H9 (cell line): ENCODE data around the gene CACHD1. TPM values are rescaled to one million over a fixed set of nuclear protein-coding genes. Genes with fewer than 3 reads are reported as not detected.

Experiments
- DNase-seq: peaks from one replicate; pipeline ENCODE4 v3.0.0-alpha.2; 2017
- H2AFZ ChIP-seq: one replicate; pipeline ENCODE4 v1.6.1; 2013; ENCODE audit warnings: mild to moderate bottlenecking, low read length, control low read depth, moderate library complexity
- H2AK5ac ChIP-seq: 2 replicates; pipeline ENCODE4 v1.6.1; 2013; ENCODE audit warnings: low read length, control low read depth, mixed read lengths; ENCODE audit not compliant: insufficient read length
- H2BK120ac ChIP-seq: one replicate; pipeline ENCODE4 v1.6.1; 2013; ENCODE audit warnings: low read depth, mild to moderate bottlenecking, low read length, control low read depth, inconsistent platforms; ENCODE audit not compliant: poor library complexity, severe bottlenecking
- H2BK12ac ChIP-seq: 2 replicates; pipeline ENCODE4 v1.6.1; 2013; ENCODE audit warnings: low read length, control low read depth, mixed read lengths, low read depth; ENCODE audit not compliant: insufficient read length
- H2BK15ac ChIP-seq: 2 replicates; pipeline ENCODE4 v1.6.1; 2013; ENCODE audit warnings: low read depth, low read length, control low read depth
- H2BK20ac ChIP-seq: one replicate; pipeline ENCODE4 v1.6.1; 2013; ENCODE audit warnings: low read depth, mild to moderate bottlenecking, low read length, control low read depth, inconsistent platforms; ENCODE audit not compliant: poor library complexity, severe bottlenecking
- H2BK5ac ChIP-seq: 2 replicates; pipeline ENCODE4 v1.6.1; 2013; ENCODE audit warnings: low read length, control low read depth, mixed read lengths; ENCODE audit not compliant: insufficient read length
- H3K14ac ChIP-seq: 2 replicates; pipeline ENCODE4 v1.6.1; 2013; ENCODE audit warnings: low read length, control low read depth; ENCODE audit not compliant: insufficient read depth
- H3K18ac ChIP-seq: 2 replicates; pipeline ENCODE4 v1.6.1; 2013; ENCODE audit warnings: low read depth, mild to moderate bottlenecking, mixed read lengths, low read length, control low read depth; ENCODE audit not compliant: insufficient read length
- H3K23ac ChIP-seq: 2 replicates; pipeline ENCODE4 v1.6.1; 2013; ENCODE audit warnings: low read length, control low read depth, mixed read lengths, low read depth; ENCODE audit not compliant: insufficient read length
- H3K23me2 ChIP-seq: 2 replicates; pipeline ENCODE4 v1.6.1; 2013; ENCODE audit warnings: low read depth, mild to moderate bottlenecking, mixed read lengths, low read length, control low read depth; ENCODE audit not compliant: insufficient read length, poor library complexity, severe bottlenecking
- H3K27ac ChIP-seq: 2 replicates; pipeline ENCODE4 v1.5.1; 2013; ENCODE audit warnings: low read length, control low read depth, mixed read lengths, low read depth; ENCODE audit not compliant: insufficient read length
- H3K27me3 ChIP-seq: 2 replicates; pipeline ENCODE4 v1.6.1; 2013; ENCODE audit warnings: low read length, control low read depth, inconsistent platforms; ENCODE audit not compliant: insufficient read depth
- H3K4ac ChIP-seq: 2 replicates; pipeline ENCODE4 v1.6.1; 2013; ENCODE audit warnings: low read depth, mild to moderate bottlenecking, control low read depth, inconsistent platforms, low read length, moderate library complexity
- H3K4me1 ChIP-seq: 2 replicates; pipeline ENCODE4 v1.6.1; 2013; ENCODE audit warnings: low read length, control low read depth, inconsistent platforms; ENCODE audit not compliant: insufficient read depth
- H3K4me2 ChIP-seq: 2 replicates; pipeline ENCODE4 v1.6.1; 2013; ENCODE audit warnings: low read length, control low read depth, mixed read lengths; ENCODE audit not compliant: insufficient read length, insufficient read depth
- H3K56ac ChIP-seq: 2 replicates; pipeline ENCODE4 v1.6.1; 2013; ENCODE audit warnings: low read depth, mild to moderate bottlenecking, mixed read lengths, low read length, control low read depth; ENCODE audit not compliant: insufficient read length
- H3K79me1 ChIP-seq: 2 replicates; pipeline ENCODE4 v1.6.1; 2013; ENCODE audit warnings: low read depth, mild to moderate bottlenecking, moderate library complexity, low read length, control low read depth, inconsistent platforms; ENCODE audit not compliant: insufficient read depth, poor library complexity, severe bottlenecking
- H3K79me2 ChIP-seq: 2 replicates; pipeline ENCODE4 v1.6.1; 2013; ENCODE audit warnings: low read length, control low read depth, inconsistent platforms; ENCODE audit not compliant: insufficient read depth
- H3K9ac ChIP-seq: 2 replicates; pipeline ENCODE4 v1.6.1; 2013; ENCODE audit warnings: low read length, control low read depth, mixed read lengths; ENCODE audit not compliant: insufficient read length; ENCODE audit errors: extremely low read depth
- H3K9me3 ChIP-seq: one replicate; pipeline ENCODE4 v1.6.1; 2013; ENCODE audit warnings: low read depth, low read length, inconsistent platforms; ENCODE audit not compliant: control insufficient read depth
- H3T11ph ChIP-seq: one replicate; pipeline ENCODE4 v1.6.1; 2013; ENCODE audit warnings: mild to moderate bottlenecking, low read length, control low read depth, inconsistent platforms
- H4K20me1 ChIP-seq: one replicate; pipeline ENCODE4 v1.6.1; 2013; ENCODE audit not compliant: control insufficient read depth, insufficient read length, insufficient read depth
- H4K5ac ChIP-seq: 2 replicates; pipeline ENCODE4 v1.6.1; 2013; ENCODE audit warnings: low read depth, mild to moderate bottlenecking, mixed read lengths, low read length, control low read depth; ENCODE audit not compliant: insufficient read length
- H4K8ac ChIP-seq: replicated peaks from 2 replicates; pipeline ENCODE4 v1.6.1; 2013; ENCODE audit warnings: low read length, control low read depth, mixed read lengths, low read depth; ENCODE audit not compliant: insufficient read length
- H4K91ac ChIP-seq: 2 replicates; pipeline ENCODE4 v1.6.1; 2013; ENCODE audit warnings: low read depth, mild to moderate bottlenecking, moderate library complexity, mixed read lengths, low read length, control low read depth; ENCODE audit not compliant: insufficient read length
- H3K27ac Mint-ChIP-seq, 3 experiments: 2 replicates in 2 of 3; 3 replicates in 1 of 3; pipeline ENCODE4 v1.8.0; 2020 to 2021; ENCODE audit warnings: mixed read lengths in 3 of 3, mild to moderate bottlenecking in 1 of 3, moderate library complexity in 1 of 3
- H3K27me3 Mint-ChIP-seq: 2 replicates; pipeline ENCODE4 v1.8.0; 2021; ENCODE audit warnings: low read depth, mild to moderate bottlenecking, moderate library complexity, mixed read lengths
- H3K36me3 Mint-ChIP-seq, 3 experiments: 2 replicates in 2 of 3; 3 replicates in 1 of 3; pipeline ENCODE4 v1.8.0; 2020 to 2021; ENCODE audit warnings: low read depth in 3 of 3, mixed read lengths in 3 of 3; ENCODE audit not compliant: insufficient read depth in 1 of 3
- H3K4me1 Mint-ChIP-seq, 2 experiments: 2 replicates each; pipeline ENCODE4 v1.8.0; 2020; ENCODE audit warnings: mixed read lengths in 2 of 2
- H3K4me3 Mint-ChIP-seq, 2 experiments: 2 replicates in 1 of 2; 3 replicates in 1 of 2; pipeline ENCODE4 v1.8.0; 2020 to 2021; ENCODE audit warnings: mild to moderate bottlenecking in 2 of 2, mixed read lengths in 2 of 2, moderate library complexity in 1 of 2
- H3K9me3 Mint-ChIP-seq, 2 experiments: 2 replicates in 1 of 2; 3 replicates in 1 of 2; pipeline ENCODE4 v1.8.0; 2020; ENCODE audit warnings: mild to moderate bottlenecking in 2 of 2, mixed read lengths in 2 of 2, moderate library complexity in 1 of 2
- CTCF ChIP-seq: fragments of 200-600 bp; sonication (generic); conservative IDR thresholded peaks from 3 replicates; pipeline ENCODE4 v1.8.0; 2021; ENCODE audit warnings: antibody characterized with exemption, mild to moderate bottlenecking
- WGBS: extraction: QIAGEN DNeasy Blood & Tissue Kit; methylation state at CpG from one replicate; pipeline ENCODE4 v1.1.7; 2013; ENCODE audit warnings: missing lambda C conversion rate, low lambda C conversion rate, mixed read lengths; ENCODE audit not compliant: insufficient read length; ENCODE audit errors: extremely low coverage; 5-methylcytosine and 5-hydroxymethylcytosine counted together
- total RNA-seq: library from RNA; stranded (reverse); gene quantifications from 2 replicates; pipeline ENCODE4 v1.2.1, GENCODE V29; 2021

The CACHD1 gene
- total RNA-seq, 1 experiment from 2014 or later, result 94.2 TPM

GRCh38 chr1:64597113-64597512, 127.2 kb downstream of the CACHD1 start:
- no peaks in the 10 kb centered on the region for H3K79me1 ChIP-seq
- H4K91ac ChIP-seq, result no peak overlapping the region
- no peak overlapping the region for H2BK120ac ChIP-seq
- H3K27ac ChIP-seq, result no peak overlapping the region
- H2AFZ ChIP-seq, result no peak overlapping the region
- H2BK20ac ChIP-seq, result no peak overlapping the region
- Mint-ChIP-seq H3K9me3 (no peaks in the 10 kb centered on the region), H3K27me3 (no peaks in the 10 kb centered on the region), H3K36me3 (peaks cover 11 to 23% (median 13%) of the 10 kb centered on the region in 3 experiments), H3K4me1 (peaks cover 38 to 49% of the 10 kb centered on the region in 2 experiments), H3K27ac (peak overlapping the region; percentile 13 to 65 (median 16); a peak in 2 of 7 replicates), H3K4me3 (no peak overlapping the region)
- H3K4me2 ChIP-seq, result no peak overlapping the region
- H3K27me3 ChIP-seq, result no peaks in the 10 kb centered on the region
- no peak for DNase-seq
- 0 out of 2 replicates have a peak, but pooled peaks cover 2% of the 10 kb centered on the region for H3K4me1 ChIP-seq
- no peak overlapping the region for H3K4ac ChIP-seq
- no peak overlapping the region for H2BK5ac ChIP-seq
- H3K23ac ChIP-seq, result no peak overlapping the region
- H3K56ac ChIP-seq, result no peak overlapping the region
- no peaks in the 10 kb centered on the region for H3K79me2 ChIP-seq
- H2BK12ac ChIP-seq, result no peak overlapping the region
- H3K14ac ChIP-seq, result no peak overlapping the region
- no peak overlapping the region for H2AK5ac ChIP-seq
- H3K9me3 ChIP-seq, result no peaks in the 10 kb centered on the region
- no peak overlapping the region for H3K9ac ChIP-seq
- TF ChIP-seq CTCF, result no peak
- H3T11ph ChIP-seq, result no peak overlapping the region
- H3K23me2 ChIP-seq, result no peaks in the 10 kb centered on the region
- H3K18ac ChIP-seq, result no peak overlapping the region
- H4K20me1 ChIP-seq, result no peaks in the 10 kb centered on the region
- H4K5ac ChIP-seq, result no peak overlapping the region
- no peak overlapping the region for H4K8ac ChIP-seq
- WGBS, result no CpG with 5 or more reads among the region's 4 CpGs
- H2BK15ac ChIP-seq, result no peak overlapping the region
